ENCODE measurements around the gene DRG2.

Gene DRG2, protein sequence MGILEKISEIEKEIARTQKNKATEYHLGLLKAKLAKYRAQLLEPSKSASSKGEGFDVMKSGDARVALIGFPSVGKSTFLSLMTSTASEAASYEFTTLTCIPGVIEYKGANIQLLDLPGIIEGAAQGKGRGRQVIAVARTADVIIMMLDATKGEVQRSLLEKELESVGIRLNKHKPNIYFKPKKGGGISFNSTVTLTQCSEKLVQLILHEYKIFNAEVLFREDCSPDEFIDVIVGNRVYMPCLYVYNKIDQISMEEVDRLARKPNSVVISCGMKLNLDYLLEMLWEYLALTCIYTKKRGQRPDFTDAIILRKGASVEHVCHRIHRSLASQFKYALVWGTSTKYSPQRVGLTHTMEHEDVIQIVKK

DNA sequence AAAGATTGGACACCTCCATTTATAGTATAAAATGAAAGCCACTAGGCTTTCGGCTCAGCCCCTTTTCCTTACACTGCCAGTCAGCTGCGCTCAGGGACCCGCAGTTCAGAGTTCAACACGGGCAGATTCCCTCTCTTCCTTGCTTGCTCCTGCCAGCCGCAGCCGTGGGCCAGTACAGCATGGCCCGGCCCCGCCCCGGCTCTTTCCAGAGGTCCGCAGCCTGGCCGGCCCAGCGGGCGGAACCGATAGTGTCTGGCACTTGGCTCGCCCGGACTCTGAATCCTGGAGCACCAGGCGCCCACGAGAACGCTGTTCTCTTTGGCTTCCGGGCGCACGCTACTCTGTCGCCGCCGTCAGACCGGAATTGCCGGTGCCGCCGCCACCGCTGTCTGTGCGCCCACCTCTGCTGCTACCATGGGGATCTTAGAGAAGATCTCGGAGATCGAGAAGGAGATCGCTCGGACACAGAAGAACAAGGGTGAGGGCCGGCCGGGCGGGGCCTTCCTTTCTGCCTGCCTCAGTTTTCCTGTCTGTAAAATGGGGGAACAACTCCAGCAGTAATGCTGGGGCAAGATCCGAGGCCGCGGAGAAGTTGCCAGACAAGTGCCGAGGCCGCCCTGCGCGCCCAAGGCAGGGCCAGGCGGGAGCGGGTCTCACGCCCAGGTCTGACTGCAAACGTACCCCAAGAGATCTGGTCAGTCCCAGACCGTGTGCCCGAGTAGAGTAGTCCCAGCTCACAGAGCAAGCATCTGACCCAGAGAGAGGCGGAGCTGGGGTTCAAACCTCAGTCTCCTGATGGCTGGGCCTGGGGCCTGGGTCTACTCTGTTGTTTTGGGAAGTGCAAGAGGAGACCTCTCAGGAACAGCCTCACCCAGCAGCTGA is at the start of gene DRG2:
DRG2 (plus strand) TSS at position 339 of the 882 bp plus-strand sequence; CDS start at position 415, 76 bp downstream.
- peak; percentile 89 for DNase-seq (ENCODE audit: low spot score)

DNA sequence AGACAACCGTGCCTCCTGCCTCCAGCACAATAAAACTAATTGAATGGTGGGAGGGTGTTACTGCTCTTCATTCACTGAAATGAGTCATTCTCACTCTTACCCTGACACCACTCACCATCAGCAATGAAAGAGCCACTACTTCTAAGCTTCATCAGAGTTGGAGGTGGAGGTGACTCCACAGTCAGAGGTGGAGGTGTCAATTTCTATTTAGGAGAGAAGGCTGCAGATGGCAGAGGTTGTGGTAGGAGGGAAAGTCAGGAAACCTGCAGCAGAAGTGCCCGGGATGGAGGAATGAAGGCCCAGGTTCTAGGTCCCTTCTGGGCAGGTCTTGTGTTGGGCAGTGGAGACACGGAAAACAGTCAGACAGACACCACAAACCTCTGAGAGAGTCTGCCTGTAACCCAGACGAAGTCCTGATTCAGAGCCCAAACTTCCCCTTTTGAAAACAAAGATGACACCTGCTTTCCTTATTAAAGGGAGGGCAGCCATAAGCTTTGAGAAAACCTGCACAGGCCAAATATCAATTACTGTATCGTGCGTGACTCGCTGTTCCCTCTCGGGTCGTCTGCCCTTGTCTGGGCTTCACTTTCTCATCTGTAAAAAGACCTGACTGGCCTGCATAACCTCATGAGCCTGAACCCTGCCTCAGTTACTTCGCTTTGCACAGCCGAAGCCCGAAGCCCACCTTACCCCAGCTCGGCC is 49.4 kb upstream of the DRG2 start:
- DNase-seq (ENCODE audit: low spot score): peak; percentile 30

DNA sequence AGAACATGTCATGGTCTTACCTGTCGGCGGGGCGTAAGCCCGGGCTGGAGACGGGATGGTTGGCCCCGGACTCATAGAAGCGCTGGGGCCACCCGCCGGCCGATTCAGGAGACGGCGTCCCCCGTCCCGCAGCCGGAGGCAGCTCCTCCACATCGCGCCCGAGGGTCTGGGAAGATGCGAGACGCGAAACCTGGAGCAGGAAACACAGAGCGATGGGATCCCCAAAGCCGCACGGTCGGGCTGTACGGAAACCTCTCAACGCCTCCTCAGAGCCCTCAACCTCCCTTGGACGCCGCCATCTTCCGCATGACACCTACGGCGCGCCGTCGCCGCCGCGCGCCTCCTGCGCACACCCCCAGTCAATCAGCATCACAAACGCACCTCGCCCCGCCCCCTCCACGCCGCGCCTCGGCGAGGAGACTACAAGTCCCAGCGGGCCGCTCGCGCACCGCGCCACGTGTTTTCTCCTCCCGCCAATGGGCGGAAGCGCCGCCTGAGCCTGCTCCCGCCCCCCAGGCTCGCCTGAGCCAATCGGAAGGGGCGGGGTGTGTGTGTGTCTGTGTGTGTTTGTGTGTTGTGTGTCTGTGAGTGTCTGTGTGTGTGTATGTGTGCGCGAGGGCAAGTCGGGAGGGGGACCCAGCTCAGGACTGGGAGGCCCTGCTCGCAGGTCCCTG is 48.8 kb upstream of the DRG2 start, which contains the start of the genes ATPAF2 and GID4:
ATPAF2 (minus strand) TSS at position 308 of the 674 bp plus-strand sequence; CDS start at position 153, 155 bp downstream.
GID4 (plus strand) TSS at position 548 of the 674 bp plus-strand sequence; CDS start at position 605, 57 bp downstream.
- DNase-seq (ENCODE audit: low spot score): peak; percentile 97

DNA sequence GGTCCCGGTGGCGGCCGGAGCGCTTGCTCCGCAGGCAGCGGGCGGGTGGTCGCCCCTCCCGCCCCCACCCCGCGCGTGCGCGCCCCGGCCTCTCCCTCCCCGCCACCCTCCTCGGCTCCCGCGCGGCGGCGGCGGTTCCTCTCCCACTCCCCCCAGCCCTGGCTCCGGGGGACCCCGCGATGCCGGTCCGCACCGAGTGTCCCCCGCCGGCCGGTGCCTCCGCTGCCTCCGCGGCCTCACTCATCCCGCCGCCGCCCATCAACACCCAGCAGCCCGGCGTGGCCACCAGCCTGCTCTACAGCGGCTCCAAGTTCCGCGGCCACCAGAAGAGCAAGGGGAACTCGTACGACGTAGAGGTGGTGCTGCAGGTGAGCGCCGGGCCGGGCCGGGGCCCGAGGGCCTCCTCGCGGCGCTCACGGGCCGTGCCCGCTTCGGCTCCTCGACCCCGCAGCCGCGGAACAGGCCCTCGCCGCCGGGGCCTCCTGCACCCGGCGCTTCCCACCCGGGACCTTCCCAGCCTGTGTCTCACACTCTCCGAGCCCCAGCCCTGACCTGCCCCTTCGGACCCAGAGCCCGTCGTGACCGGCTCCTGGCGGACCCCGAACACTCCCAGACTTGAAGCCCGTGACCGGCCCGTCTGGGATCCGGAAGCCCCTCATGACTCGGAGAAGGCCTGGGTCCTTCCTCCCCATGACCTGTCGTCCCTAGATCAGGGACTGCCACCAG is 48.0 kb upstream of the DRG2 start:
- DNase-seq (ENCODE audit: low spot score): peak; percentile 61

DNA sequence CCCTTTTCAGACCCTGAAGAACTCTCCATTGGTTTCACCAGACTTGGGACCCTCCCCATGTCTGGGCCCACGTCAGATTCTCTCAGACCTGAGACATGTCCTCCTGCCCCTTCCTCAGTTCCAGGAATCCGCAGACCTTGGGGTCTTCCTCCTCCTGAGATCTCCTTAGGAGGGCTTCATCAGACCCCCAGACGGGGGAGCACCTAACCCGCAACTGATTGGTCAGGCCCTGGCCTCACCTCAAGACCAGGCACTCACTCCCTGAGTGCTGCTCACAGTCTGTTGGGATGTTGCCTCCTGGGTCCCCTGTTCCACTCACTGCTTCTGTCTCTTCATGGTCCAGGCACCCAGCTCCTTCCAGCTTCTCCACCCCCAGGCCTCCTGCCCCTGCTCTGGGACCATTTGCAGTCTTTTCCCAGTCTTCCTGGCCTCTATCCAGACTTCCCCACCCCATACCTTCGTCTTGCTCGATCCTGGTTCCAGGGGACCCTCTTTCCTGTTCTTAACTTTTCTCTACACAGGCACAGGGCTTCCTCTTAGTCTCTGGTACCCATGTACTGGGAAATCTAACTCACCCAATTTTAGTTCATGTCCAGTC is 47.4 kb upstream of the DRG2 start:
- no peak for DNase-seq (ENCODE audit: low spot score)

DNA sequence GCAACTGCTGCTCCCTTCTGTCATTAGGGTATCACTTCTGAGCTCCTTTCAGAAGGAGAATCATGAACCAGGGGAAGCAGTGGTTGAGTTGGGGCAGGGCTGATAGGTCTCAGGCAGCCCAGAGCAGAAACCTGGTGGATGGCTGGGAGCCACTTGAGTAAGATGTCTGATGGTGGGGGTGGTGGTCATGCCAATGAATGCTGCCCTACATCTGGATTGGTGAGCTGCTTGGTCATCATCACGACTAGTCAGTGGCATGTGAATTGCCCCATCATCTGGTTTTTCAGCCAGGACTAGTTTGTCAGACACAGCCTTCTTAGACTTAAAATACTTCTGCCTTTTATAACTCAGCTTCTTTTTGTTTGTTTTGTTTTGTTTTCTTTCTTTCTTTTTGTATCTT is 46.0 kb upstream of the DRG2 start:
- no peak for DNase-seq (ENCODE audit: low spot score)

DNA sequence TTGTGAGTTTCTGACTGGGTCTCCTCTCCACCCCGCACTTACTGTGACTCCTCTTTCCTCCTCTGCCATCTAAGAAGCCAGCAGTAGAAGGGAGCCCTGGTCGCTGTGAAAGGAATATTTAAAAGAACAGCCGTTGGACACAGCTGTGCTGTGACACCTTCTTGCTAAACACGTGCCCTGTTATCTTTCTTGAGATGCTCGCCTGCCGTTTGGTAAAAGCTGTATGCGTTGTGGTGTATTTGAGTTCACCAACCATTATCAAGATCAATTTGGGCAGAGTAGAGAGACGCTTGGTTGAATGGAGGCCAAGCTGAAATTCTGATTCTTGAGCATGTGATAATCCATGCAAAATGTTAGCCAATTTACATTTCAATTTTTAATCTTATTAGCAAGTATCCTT is 44.8 kb upstream of the DRG2 start:
- DNase-seq (ENCODE audit: low spot score): no peak

DNA sequence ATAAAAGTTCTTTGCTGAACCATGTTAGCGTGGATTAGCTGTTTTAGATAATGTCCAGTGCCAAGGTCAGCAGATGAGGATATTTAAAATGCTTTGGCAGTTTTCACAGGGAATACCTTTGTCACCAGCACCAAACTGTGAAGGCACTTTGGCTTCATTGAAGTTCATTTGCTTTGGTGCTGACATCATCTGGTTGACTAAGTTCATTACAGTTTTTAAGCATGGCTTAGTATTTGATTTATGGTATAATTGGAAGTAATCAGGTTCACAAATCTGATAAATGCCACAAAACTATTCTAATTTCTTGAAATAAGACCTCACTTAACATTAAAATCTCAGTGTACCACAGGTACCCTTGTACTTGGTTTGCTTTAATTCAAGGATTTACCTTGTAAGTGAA is 44.3 kb upstream of the DRG2 start:
- DNase-seq (ENCODE audit: low spot score): peak; percentile 28

DNA sequence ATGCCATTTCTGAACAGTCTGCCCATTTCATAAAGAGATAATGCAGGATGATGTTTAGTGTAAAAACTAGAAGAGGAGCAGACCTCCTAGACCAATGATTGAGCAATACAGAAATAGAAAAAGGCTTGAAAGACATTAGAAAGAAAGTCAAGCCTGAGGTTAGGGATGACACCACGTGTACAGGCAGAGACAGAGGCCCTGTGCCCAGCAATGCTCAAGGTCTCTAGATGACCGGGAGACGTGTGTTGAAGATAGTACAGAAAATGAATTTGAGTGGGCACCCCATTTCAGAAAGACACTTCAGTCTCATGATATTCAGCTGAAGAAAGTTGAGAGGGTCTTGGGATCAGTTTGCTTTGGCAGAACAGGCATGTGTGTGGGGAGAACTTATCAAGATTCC is 43.1 kb upstream of the DRG2 start:
- no peak for DNase-seq (ENCODE audit: low spot score)

DNA sequence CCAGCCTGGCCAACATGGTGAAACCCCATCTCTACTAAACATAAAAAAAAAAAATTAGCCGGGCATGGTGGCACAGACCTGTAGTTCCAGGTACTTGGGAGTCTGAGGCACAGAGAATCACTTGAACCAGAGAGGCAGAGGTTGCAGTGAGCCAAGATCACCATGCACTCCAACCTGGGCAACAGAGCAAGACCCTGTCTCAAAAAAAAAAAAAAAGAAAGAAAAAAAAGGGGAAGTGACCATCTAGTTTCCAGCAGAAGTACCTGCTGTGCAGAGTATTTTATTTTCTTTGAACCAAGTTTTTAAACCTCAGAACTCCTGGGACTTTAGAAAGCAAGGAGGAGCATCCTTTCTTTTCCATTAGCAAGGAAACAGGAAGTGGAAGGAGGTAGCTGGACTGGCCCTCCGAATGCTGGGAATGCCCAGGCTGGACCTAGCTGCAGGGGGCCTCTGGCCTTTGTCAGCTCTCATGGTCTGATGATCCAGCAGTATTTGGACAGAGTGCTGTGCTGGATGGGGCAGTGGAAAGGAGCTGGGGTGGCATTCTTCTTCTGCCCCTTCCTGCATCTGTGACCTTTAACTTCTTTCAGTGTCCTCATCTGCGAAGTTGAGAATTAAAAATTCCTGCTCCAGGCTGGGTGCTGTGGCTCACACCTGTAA is 41.9 kb upstream of the DRG2 start:
- no peak for DNase-seq (ENCODE audit: low spot score)

DNA sequence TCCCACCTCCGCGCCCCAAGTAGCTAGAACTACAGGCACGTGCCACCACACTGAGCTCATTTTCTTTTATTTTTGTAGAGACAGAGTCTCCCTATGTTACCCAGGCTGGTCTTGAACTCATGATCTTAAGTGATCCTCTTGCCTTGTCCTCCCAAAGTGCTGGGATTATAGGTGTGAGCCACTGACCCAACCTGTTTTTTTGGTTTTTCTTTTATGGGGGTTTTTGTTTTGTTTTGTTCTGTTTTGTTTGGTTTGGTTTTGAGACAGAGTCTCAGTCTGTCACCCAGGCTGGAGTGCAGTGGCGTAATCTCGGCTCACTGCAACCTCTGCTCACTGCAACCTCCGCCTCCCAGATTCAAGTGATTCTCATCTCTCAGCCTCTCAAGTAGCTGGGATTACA is 32.2 kb upstream of the DRG2 start:
- DNase-seq (ENCODE audit: low spot score): no peak

DNA sequence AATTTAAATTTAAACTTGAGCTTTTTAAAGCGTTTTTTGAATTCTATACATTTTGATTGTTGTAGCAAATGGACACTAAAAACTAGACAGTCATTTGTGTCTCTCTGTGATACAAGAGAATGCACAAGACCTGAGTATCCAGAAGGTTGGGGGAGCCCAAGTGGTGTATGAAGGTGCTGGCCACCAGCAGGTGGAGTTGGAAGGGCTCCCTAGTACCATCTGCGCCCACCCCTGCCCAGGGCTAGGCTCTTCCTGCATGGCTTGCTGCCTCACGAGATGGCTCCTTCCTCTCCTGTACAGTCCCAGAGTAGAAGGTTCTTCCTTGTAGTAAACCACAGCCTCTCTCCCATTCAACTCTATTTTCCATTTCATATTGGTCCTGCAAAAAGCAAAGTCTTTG is 31.5 kb upstream of the DRG2 start:
- DNase-seq (ENCODE audit: low spot score): no peak

DNA sequence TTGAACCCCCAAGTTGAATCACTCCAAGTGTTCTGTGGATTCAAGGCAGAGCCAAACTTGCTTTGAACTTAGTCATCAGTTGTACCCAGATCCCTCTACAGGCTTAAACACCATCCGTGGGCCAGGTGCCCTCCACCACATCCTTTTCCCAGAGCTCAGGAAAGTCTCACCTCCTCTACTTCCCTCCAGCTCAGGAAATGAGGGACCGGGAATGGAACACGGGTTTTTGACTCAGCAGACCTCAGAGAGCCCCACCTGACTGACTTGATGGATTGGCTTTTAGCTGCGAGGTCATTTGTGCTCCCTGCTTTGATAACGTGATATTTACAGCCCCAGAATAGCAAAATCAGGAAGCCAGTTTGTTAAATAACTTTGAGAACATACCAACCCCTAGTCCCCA is 28.5 kb upstream of the DRG2 start:
- DNase-seq (ENCODE audit: low spot score): no peak

DNA sequence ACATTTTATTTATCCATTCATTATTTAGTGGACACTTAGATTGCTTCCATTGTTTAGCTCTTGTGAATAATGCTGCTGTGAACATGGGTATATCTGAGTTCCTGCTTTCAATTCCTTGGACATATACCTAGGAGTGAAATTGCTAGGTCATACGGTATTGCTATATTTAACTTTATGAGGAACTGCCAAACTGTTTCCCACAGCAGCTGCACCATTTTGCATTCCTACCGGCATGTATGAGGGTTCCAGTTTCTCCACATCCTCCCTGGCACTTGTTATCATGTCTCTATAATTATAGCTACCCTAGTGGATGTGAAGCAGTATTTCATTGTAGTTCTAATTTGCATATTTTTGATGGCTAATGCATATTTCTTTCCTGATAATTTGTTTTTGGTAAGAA is 23.7 kb upstream of the DRG2 start:
- DNase-seq (ENCODE audit: low spot score): no peak

DNA sequence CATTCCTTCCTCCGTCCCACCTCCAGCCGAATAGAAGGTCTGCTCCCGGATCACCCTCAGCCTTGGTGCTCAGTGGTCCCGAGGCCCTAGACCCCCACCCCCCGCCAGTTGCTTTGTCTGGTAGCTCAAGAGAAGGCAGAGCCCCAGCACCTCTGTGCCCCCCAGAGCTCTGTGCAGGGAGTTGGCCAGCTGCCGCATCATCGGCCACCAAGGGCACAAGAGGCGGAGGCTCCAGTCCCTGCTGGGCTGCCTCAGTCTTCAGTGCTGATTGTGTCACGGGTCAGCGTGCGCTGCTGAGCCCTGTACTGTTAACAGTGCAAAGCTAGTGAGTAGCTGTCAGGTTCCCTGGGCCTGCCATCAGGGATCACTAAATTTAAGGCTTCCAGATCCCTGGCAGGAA is 22.2 kb upstream of the DRG2 start:
- no peak for DNase-seq (ENCODE audit: low spot score)

DNA sequence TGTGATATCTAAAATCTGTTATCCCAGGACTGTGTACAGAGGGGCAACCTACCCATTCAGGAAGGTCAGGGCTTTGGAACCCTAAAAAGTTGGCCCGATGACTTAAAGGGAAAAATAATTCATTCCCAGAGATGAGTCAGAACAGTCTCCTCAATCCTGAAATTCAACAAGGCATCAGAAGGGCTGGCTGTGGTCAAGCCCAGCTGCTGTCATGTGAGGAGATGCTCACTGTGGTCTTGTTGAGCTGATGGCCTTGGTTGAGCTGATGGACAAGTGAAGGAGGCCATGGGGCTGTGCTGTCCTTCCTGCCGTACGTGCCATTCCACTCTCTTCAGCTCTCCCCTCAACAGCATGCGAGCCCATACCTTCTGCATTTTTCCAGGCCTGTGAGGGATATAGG is 20.9 kb upstream of the DRG2 start:
- DNase-seq (ENCODE audit: low spot score): no peak

DNA sequence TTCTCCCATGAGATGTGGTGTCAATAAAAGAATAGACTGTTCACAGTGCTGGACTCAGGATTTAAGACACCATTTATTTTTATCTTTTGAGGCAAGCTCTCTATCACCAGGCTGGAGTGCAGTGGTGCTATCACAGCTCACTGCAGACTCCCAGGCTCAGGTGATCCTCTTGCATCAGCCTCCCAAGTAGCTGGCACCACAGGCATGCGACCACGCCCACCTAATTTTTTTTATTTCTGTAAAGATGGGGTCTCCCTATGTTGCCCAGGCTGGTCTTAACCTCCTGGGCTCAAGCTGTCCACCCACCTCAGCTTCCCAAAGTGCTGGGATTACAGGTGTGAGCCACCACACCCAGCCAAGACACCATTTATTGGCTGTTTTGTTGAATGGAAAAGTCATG is 18.6 kb upstream of the DRG2 start:
- peak; percentile 56 for DNase-seq (ENCODE audit: low spot score)

DNA sequence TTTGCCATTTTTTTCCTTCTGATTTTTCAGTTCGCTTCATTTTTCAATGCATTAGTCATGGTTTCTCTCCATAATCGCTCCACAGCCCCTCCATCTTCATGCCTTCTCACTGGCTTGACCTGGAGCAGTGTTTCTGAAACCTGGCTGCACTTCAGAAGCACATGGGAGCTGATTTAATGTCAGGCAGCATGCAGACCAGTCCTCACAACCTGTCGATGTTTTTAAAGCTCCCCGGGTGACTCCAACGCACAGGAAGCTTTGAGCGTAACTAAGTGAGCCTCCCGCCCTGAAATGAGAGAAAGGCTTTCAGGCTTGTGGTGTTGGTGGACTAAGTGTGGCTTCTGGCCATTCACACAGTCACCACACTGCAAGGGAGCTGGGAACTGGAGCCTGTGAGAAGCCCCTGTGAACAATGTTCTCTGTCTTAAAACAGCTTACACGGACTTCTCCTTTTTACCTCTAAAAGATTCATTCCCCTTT is 16.8 kb upstream of the DRG2 start:
- DNase-seq (ENCODE audit: low spot score): peak; percentile 59

DNA sequence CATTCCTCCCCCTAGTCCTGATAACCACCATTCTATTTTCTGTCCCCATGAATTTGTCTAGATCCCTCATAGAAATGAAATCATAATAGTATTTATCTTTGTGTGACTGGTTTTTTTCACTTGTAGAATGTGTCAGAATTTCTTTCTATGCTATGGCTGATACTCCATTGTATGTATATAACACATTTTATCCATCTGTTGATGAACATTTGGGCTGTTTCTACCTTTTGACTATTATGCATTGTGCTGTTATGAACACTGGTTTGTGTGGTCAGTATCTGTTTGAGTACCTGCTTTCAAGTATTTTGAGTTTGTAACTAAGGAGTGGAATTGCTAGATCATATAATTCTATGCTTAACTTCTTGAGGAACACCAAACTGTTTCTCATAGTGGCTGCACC is 16.0 kb upstream of the DRG2 start:
- no peak for DNase-seq (ENCODE audit: low spot score)

Data from SW480 (cell line).